NT2/D1 (cell line): Measurements from ENCODE around the gene SLC25A30.
"Not testable (repeated sequence)": the region's sequence is repeated elsewhere in the genome, so short reads cannot be mapped to it uniquely, and the experiment has no call there.

Experiments
- DNase-seq: peaks from one replicate; pipeline ENCODE4 v3.0.0-alpha.2; 2011; ENCODE audit warnings: low read depth, low spot score
- H3K27me3 ChIP-seq: 2 replicates; pipeline ENCODE4 v1.6.0; 2011; ENCODE audit warnings: mild to moderate bottlenecking; ENCODE audit not compliant: insufficient read length, insufficient read depth
- H3K36me3 ChIP-seq: 2 replicates; pipeline ENCODE4 v1.6.1; 2011; ENCODE audit warnings: mild to moderate bottlenecking, low read length, mixed read lengths; ENCODE audit not compliant: insufficient read depth, insufficient read length
- H3K4me1 ChIP-seq: 2 replicates; pipeline ENCODE4 v1.5.1; 2011; ENCODE audit not compliant: insufficient read depth, insufficient read length
- H3K4me3 ChIP-seq: 2 replicates; pipeline ENCODE4 v1.5.1; 2011; ENCODE audit warnings: low read depth; ENCODE audit not compliant: insufficient read length
- H3K9ac ChIP-seq: 2 replicates; pipeline ENCODE4 v1.6.0; 2011; ENCODE audit warnings: low read depth; ENCODE audit not compliant: insufficient read length
- H3K9me3 ChIP-seq: 2 replicates; pipeline ENCODE4 v1.5.1; 2011; ENCODE audit warnings: mild to moderate bottlenecking, low read length; ENCODE audit not compliant: insufficient read depth
- SUZ12 ChIP-seq: IDR thresholded peaks from 2 replicates; pipeline ENCODE4 v1.6.1; 2011; ENCODE audit not compliant: insufficient read length, insufficient read depth; ENCODE audit errors: extremely low read depth
- YY1 ChIP-seq: IDR thresholded peaks from 2 replicates; pipeline ENCODE4 v1.6.1; 2011; ENCODE audit not compliant: insufficient read length, insufficient read depth
- ZNF274 ChIP-seq: IDR thresholded peaks from 2 replicates; pipeline ENCODE4 v1.6.1; 2011; ENCODE audit warnings: mild to moderate bottlenecking, low read depth, low read length

The SLC25A30 gene

DNA sequence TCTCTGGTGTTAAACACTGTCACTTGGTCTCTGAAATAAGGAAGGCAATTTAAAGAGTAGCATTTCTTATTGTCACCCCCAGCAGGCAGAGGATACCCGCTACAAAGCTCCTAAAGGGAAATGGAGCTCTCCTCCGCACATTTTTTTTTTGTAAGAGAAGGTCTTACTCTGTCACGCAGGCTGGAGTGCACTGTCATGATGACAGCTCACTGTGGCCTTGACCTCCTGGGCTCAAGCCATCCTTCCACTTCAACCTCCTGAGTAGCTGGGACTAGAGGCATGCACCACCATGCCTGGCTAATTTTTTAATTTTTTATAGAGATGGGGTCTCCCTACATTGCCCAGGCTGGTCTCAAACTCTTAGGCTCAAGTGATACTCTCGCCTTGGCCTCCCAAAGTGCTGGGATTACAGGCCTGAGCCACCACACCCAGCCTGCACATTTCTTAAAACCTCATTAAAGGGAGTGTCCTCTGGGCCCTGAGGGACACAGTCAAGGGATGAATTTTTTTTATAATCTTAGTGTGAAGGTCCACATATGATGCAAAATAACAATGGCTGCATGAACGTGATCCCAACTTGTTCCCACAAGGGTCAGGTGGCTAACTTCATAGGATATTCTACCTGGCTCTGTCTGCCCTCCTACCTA is 32.1 kb downstream of the SLC25A30 start:
- TF ChIP-seq YY1 = no peak
- TF ChIP-seq SUZ12 = no peak
- no peak for TF ChIP-seq ZNF274
- Histone ChIP-seq H3K4me3 (no peak overlapping the region), H3K4me1 (no peaks in the 10 kb centered on the region), H3K9me3 (no peaks in the 10 kb centered on the region), H3K36me3 (peaks cover 10% of the 10 kb centered on the region), H3K9ac (no peak overlapping the region), H3K27me3 (no peaks in the 10 kb centered on the region)
- no peak for DNase-seq

DNA sequence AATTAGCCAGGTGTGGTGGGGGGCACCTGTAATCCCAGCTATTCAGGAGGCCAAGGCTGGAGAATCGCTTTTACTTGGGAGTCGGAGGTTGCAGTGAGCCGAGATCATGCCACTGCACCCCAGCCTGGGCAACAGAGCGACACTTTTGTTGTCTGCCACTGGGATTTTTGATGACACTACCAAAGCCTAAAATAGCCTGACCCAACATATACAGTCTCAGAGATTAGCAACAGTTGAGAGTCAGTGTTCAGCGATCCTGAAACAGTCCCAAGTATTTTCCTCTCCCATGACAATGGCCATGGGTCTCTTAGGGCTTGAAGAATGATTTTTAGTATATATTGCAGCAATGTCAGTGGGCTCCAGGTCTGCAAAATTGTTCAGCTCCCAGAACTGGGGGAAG is 32.9 kb downstream of the SLC25A30 start:
- no peaks in the 10 kb centered on the region for H3K9me3 ChIP-seq
- no peak for TF ChIP-seq YY1
- no peak for TF ChIP-seq SUZ12
- TF ChIP-seq ZNF274 = no peak
- no peak for DNase-seq
- H3K36me3 ChIP-seq = peaks cover 10% of the 10 kb centered on the region
- no peak overlapping the region for H3K4me3 ChIP-seq
- H3K9ac ChIP-seq = no peak overlapping the region
- H3K27me3 ChIP-seq = no peaks in the 10 kb centered on the region
- no peaks in the 10 kb centered on the region for H3K4me1 ChIP-seq

- Histone ChIP-seq H3K36me3 (peaks cover 10% of the 10 kb centered on the region), H3K4me3 (no peak overlapping the region), H3K9me3 (no peaks in the 10 kb centered on the region), H3K4me1 (no peaks in the 10 kb centered on the region), H3K27me3 (no peaks in the 10 kb centered on the region), H3K9ac (no peak overlapping the region)
- DNase-seq = no peak
- TF ChIP-seq ZNF274 = no peak
- no peak for TF ChIP-seq SUZ12
- no peak for TF ChIP-seq YY1
These were observed 33.5 kb downstream of the SLC25A30 start for GRCh38 chr13:45384474-45385174.

GRCh38 chr13:45382739-45383138 is 35.4 kb downstream of the SLC25A30 start:
- H3K27me3 ChIP-seq, H3K36me3 ChIP-seq, H3K4me3 ChIP-seq, H3K4me1 ChIP-seq, DNase-seq, H3K9ac ChIP-seq, H3K9me3 ChIP-seq: not testable (repeated sequence)

DNA sequence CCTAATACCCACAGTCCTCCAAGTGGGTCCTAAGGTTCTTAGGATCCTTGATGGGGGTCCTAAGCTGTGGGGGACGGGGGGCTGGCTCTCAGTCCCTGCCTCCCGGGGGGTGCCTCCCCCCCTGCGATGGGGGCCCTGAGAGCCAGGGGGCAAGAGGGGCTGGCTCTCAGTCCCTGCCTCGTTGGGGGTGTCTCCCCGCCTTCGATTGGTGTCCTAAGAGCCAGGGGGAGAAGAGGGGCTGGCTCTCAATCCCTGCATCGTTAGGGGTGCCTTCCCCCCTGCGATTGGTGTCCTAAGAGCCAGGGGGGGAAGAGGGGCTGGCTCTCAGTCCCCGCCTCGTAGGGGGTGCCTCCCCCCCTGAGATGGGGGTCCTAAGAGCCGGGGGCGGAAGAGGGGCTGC is 37.0 kb downstream of the SLC25A30 start:
- no peak overlapping the region for H3K4me3 ChIP-seq
- no peak for DNase-seq
- H3K9ac ChIP-seq = no peak overlapping the region
- H3K9me3 ChIP-seq = no peaks in the 10 kb centered on the region
- H3K36me3 ChIP-seq = peaks cover 6% of the 10 kb centered on the region
- no peaks in the 10 kb centered on the region for H3K27me3 ChIP-seq
- TF ChIP-seq SUZ12 (no peak), YY1 (no peak), ZNF274 (no peak)
- H3K4me1 ChIP-seq = no peaks in the 10 kb centered on the region

- not testable (repeated sequence) for DNase-seq, H3K9me3 ChIP-seq
These were observed 37.5 kb downstream of the SLC25A30 start for GRCh38 chr13:45380708-45381107.

DNA sequence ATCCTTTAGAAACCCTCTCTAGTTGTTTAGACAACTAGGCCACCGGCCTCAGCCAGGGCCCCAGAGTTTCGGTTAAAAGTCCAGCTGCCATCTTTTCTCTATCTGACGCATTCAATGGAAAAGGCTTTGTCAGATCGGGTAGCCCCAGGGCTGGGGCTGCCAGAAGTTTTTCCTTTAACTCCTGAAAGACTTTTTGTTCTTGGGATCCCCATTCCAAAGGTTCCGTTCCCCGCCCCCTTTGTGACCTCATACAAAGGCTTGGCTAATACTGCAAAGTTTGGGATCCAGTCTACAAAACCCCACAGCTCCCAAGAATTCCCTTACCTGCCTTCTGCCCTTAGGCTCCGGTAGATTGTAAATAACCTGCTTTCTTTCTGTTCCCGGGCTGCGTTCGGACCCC is 38.7 kb downstream of the SLC25A30 start:
- H3K4me3 ChIP-seq, H3K36me3 ChIP-seq, H3K27me3 ChIP-seq, DNase-seq, H3K4me1 ChIP-seq, H3K9me3 ChIP-seq, H3K9ac ChIP-seq: not testable (repeated sequence)

More at GRCh38 chr13:45380708-45381107, 37.5 kb downstream of the SLC25A30 start:
- H3K36me3 ChIP-seq, H3K9ac ChIP-seq, H3K27me3 ChIP-seq, H3K4me3 ChIP-seq, H3K4me1 ChIP-seq: not testable (repeated sequence)

GRCh38 chr13:45378786-45379185 is 39.4 kb downstream of the SLC25A30 start:
- H3K27me3 ChIP-seq, H3K4me3 ChIP-seq, H3K9ac ChIP-seq, H3K4me1 ChIP-seq, H3K36me3 ChIP-seq, DNase-seq, H3K9me3 ChIP-seq: not testable (repeated sequence)

GRCh38 chr13:45377314-45377713 is 40.9 kb downstream of the SLC25A30 start:
- not testable (repeated sequence) for H3K36me3 ChIP-seq, H3K9me3 ChIP-seq, H3K4me1 ChIP-seq, H3K9ac ChIP-seq, DNase-seq, H3K4me3 ChIP-seq, H3K27me3 ChIP-seq

- H3K9ac ChIP-seq, H3K36me3 ChIP-seq, H3K27me3 ChIP-seq, H3K4me3 ChIP-seq, DNase-seq, H3K4me1 ChIP-seq, H3K9me3 ChIP-seq: not testable (repeated sequence)
These were observed 41.5 kb downstream of the SLC25A30 start for GRCh38 chr13:45376651-45377050.
